ENCODE results near the gene CYP3A4.
"Not testable (repeated sequence)": the region's sequence is repeated elsewhere in the genome, so short reads cannot be mapped to it uniquely, and the experiment has no call there.

CYP3A4 gene

GRCh38 chr7:99791667-99792369 is 7.8 kb upstream of the CYP3A4 start:
- no peak for DNase-seq

GRCh38 chr7:99791021-99791420 is 7.0 kb upstream of the CYP3A4 start:
- no peak for DNase-seq

DNA sequence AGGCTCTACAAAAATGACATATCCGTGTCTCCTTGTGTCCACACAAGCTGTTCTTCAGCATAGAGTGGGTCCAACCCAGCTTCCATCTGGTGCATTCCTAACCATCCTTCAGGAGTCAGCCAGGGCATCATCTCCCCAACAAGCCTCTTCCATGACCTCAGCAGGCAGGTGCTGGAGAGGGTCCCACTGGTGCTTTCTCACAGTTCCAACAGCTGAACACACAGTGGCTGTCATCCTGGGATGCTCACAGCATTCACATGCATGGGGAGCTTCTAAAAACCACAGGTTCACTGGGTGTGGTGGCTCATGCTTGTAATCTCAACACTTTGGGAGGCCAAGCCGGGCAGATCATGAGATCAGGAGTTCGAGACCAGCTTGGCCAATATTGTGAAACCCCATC is 6.4 kb upstream of the CYP3A4 start:
- DNase-seq = no peak

- no peak for DNase-seq
Observed at GRCh38 chr7:99789441-99790070, 5.6 kb upstream of the CYP3A4 start.

DNA sequence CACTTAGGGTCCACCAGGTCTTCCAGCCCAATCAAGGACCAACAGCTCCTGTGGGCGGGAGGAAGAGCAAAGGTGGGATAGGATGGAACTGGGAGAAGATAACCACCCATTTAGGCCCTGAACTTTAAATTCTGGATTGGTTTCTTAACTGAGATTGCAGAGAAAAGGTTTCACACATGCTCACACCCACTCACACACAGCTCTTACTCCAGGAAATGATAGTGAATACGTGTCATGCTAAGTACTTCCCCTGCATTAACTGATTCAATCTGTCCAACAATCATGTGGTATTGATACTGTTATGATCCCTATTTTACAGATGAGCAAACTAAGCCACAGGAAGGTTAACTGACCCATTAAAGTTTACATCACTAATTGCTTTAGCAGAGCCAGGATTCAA is 4.6 kb upstream of the CYP3A4 start:
- DNase-seq = no peak

GRCh38 chr7:99786726-99787335 is 2.8 kb upstream of the CYP3A4 start:
- no peak for DNase-seq

- DNase-seq = not testable (repeated sequence)
Observed at GRCh38 chr7:99785654-99786053, 1.7 kb upstream of the CYP3A4 start.

- DNase-seq = no peak
Observed at GRCh38 chr7:99782012-99782953, 1.7 kb downstream of the CYP3A4 start.

DNA sequence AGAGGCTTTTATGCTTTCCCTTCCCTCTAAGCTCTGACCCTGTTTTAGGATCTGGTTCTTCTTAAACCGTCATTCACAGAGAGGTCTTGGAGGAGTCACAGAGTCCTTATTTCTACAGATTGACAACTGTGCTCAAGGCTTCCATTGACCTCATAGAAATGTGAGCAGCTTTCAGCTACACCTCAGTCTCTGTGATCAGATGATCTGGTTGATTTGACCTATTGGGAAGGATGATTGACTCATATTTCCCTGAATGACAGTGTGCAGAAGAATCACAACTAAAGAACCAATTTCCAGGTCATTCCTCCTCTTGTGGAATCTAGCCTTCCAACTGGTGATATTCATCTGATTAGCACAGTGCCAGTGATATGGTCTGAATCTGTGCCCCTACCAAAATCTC is 3.4 kb downstream of the CYP3A4 start:
- no peak for DNase-seq

- DNase-seq = no peak
Observed at GRCh38 chr7:99779949-99780348, 4.0 kb downstream of the CYP3A4 start.

- no peak for DNase-seq
Observed at GRCh38 chr7:99778880-99779279, 5.1 kb downstream of the CYP3A4 start.

- DNase-seq = not testable (repeated sequence)
Observed at GRCh38 chr7:99773395-99773794, 10.6 kb downstream of the CYP3A4 start.

DNA sequence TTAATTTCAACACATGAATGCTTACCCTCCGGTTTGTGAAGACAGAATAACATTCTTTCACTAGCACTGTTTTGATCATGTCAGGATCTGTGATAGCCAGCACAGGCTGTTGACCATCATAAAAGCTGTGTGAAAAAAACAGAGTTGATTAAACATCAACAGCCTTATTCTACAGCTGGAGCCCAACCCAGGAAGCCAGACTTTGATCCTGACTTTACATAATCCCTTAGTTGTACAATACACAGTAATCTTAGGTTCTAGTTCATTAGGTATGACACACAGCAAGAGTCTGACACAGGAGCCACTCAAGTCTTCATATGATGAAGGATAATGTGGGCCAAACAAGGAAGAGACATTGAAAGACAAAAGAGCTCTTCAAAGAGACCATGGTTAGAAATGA is 11.4 kb downstream of the CYP3A4 start:
- no peak for DNase-seq

DNA sequence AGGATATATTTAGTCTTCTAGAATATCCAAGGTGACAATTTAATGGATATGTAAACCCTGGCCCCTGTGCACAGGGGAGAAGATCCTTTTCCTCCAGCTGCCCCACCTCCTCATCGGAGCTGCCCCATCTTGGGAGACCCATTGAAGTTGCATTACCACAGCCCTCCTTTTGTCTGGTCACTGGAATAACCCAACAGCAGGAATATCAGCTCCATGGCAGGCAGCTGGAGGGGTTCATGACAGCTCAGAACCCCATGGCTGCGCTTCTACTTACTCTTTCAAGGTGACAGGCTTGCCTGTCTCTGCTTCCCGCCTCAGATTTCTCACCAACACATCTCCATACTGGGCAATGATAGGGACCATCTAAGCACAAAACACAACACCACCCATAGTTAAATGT is 14.5 kb downstream of the CYP3A4 start:
- DNase-seq = not testable (repeated sequence)

- DNase-seq = no peak
Observed at GRCh38 chr7:99768471-99768870, 15.5 kb downstream of the CYP3A4 start.

GRCh38 chr7:99767662-99768061 is 16.3 kb downstream of the CYP3A4 start:
- no peak for DNase-seq

DNA sequence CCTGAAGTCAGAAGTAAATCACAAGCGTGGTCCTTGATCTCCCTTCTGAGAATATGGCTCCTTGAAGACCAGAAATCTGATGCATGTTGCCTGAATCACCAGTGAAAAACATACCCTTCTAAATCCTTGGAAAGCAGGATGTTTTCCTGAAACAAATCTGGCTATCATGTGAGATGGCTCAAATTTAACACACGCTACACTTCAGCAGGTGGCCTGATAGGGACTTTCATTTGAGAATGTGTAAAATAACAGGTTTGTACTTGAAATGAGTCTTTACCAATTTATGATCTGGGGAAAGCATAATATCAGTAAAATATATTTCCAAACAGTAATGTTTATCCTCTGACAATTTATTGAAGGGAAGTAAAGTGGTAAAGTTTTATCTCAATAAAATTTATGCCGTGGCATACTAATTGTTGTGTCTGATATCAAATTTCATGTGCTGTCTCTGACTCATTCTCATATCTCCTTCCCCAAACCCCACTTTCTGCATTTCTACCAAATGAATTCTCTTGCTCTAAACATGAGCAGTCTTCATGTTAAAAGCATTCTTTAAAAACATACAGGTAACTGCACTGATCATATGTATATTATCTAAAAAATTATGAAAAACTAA is 17.4 kb downstream of the CYP3A4 start:
- no peak for DNase-seq

DNA sequence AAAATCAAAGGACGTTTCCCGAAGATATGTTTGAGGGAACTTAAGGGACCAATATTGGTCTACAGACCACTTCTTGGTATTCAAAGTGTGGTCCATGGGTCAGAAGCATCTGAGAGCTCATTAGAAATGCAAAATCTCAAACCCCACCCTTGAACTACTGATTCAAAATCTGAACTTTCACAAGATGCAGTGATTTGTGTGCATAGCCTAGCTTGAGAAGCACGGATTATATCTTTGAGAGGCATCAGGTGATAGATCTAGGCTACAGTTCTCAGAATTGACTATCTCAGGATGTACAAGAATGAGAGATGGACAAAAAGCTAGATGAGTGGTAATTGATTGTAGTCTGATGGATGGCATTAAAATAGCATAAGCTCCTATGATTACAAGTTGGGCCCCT is 19.5 kb downstream of the CYP3A4 start:
- no peak for DNase-seq

DNA sequence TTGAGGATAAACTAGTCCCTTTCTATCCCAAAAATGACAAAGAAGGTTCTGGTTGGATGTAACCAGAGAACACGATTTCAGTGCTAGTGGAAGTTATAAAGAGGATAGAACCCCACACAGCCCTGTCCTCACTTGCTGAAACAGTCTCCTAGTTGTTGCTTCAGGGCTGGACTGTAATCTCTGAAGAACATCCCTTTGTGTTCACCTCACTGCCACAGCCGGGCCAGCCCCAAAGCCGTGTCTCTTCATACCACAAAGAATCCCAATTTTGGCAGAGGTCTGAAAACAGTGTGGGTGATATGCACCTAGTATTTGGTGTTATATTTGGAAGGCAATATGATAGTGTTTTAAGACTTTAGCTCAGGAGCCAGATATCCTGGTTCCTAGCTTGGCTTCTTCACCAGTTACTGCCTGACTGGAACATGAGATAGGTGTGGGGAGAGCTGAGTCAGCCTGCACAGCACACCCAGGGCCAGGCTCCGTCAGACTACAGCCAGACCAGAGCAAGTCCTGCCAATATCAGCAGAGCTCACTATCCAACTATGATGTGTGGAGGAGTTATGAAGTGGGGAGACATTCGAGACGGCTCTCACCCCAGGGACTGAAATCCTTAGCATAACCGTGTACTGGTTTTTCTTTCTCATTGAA is 21.2 kb downstream of the CYP3A4 start:
- DNase-seq = no peak

GRCh38 chr7:99755085-99755484 is 28.9 kb downstream of the CYP3A4 start:
- DNase-seq = no peak

DNA sequence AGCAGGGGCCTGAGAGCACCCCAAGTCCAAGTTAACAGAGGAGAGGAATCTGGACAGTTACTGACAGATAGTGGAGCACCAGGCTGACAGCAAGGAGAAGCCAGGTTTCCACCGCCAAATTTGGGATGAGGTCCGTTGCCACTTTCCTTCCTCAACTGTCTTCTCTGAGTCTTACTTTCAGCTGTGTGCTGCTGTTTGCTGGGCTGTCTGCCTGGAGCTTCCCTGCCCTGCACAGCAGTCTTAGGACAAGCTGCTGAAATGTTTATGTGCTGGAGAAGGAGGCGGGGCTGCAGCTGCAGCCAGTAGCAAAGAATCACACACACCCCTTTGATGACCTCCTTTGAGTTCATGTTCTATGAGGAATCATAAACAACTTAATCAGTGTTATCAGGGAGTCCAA is 31.6 kb downstream of the CYP3A4 start:
- DNase-seq = no peak

Data from CD4-positive, alpha-beta T cell treated with Interferon alpha-2 for 1 hour (primary cell).